ENCODE data around the gene SGCA. TPM values are rescaled to one million over a fixed set of nuclear protein-coding genes. Genes with fewer than 3 reads are reported as not detected.

SGCA gene
- total and polyA plus RNA-seq, 2 experiments from 2014 or later, result 0.19 TPM; not detected in 1

DNA sequence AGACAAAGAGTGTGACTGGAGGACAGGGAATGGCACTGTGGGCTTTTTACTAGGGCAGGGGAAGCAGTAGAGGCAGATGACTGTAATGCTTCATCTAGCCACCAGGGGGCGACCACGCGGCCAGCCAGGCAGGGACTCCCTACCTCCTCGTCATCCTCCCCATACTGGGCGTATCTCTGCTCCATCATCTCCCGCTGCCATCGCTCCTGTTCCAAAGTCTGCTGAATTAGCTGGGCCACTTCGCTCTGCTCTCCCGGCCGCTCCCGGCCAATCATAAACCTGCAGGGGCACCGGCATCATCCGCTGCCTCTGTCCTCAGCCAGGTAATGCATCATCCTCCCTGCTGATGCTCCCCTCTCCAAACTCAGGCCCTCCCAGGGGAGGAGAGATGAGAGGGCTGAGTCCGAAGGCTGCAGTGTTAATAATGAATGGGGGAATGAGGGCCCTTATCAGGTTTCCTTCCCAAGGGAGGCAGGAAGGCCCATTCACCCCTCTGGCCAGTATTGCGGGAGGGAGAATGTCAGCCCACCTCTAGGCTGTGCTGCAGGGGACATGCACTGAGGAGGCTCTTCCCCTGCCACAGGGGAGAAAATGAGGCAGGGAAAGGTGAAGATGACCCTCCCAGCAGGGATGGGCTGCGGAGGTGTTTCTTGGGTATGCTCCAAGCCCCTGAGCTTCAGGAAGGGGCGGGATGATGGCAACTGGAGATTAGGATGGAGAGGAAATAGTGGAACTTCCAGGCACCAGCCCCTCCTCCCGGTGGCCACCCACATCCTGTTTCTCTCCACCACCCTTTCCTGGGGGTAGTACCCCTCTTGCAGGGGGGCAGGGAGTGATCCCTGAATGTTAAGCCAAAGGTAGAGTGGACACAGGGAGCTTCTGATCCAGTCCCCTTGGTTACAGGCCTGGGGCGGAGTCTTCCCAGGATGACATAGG, 25.6 kb upstream of the SGCA start (continued):
- TF ChIP-seq, protein P1, sequence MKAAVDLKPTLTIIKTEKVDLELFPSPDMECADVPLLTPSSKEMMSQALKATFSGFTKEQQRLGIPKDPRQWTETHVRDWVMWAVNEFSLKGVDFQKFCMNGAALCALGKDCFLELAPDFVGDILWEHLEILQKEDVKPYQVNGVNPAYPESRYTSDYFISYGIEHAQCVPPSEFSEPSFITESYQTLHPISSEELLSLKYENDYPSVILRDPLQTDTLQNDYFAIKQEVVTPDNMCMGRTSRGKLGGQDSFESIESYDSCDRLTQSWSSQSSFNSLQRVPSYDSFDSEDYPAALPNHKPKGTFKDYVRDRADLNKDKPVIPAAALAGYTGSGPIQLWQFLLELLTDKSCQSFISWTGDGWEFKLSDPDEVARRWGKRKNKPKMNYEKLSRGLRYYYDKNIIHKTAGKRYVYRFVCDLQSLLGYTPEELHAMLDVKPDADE (IDR thresholded peaks at IDR 0.05), result peak; percentile 29; the same call in 1 of the 2 replicates
- no peak for TF ChIP-seq POLR2AphosphoS5 (IDR thresholded peaks at IDR 0.05; ENCODE audit: low read depth)
- TF ChIP-seq, protein P2, sequence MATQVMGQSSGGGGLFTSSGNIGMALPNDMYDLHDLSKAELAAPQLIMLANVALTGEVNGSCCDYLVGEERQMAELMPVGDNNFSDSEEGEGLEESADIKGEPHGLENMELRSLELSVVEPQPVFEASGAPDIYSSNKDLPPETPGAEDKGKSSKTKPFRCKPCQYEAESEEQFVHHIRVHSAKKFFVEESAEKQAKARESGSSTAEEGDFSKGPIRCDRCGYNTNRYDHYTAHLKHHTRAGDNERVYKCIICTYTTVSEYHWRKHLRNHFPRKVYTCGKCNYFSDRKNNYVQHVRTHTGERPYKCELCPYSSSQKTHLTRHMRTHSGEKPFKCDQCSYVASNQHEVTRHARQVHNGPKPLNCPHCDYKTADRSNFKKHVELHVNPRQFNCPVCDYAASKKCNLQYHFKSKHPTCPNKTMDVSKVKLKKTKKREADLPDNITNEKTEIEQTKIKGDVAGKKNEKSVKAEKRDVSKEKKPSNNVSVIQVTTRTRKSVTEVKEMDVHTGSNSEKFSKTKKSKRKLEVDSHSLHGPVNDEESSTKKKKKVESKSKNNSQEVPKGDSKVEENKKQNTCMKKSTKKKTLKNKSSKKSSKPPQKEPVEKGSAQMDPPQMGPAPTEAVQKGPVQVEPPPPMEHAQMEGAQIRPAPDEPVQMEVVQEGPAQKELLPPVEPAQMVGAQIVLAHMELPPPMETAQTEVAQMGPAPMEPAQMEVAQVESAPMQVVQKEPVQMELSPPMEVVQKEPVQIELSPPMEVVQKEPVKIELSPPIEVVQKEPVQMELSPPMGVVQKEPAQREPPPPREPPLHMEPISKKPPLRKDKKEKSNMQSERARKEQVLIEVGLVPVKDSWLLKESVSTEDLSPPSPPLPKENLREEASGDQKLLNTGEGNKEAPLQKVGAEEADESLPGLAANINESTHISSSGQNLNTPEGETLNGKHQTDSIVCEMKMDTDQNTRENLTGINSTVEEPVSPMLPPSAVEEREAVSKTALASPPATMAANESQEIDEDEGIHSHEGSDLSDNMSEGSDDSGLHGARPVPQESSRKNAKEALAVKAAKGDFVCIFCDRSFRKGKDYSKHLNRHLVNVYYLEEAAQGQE (IDR thresholded peaks at IDR 0.05; ENCODE audit: unreplicated experiment), result no peak

DNA sequence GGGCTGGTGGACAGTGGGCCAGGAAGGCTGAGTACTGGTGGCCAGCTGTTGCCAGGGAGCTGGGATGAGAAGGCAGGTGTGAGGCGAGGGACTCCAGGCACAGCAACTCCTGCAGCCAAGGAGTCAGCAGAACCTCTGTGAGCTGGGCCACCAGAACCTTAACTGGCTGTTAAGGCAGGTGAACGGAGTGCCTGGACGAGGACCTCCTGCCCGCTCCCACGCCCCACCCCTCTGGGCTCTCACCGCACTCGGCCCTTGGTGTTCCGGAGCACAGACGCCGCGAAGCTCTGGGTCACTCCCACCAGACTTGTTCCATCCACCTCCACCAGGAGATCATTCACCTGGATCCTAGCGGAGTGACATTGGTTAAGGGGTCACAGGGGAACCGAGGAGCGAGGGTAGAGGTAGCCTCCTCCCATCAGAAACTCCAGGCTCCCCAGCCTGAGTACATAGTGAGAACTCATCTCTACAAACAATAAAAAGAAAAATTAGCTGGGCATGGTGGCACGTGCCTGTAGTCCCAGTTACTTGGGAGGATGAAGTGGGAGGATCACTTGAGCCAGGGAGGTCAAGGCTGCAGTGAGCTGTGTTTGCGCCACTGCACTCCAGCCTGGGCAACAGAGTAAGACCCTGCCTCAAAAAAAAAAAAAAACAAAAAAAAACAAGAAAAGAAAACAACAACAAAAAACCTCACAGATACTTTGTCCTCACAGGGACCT, 24.6 kb upstream of the SGCA start:
- Histone ChIP-seq H3K4me3 (no peak overlapping the region), H3K4me2 (no peak overlapping the region), H3F3A (replicated peaks; ENCODE audit: low read depth) (no peaks in the 10 kb centered on the region), H4K20me1 (replicated peaks; ENCODE audit: insufficient read depth) (no peaks in the 10 kb centered on the region), H2AFZ (no peak overlapping the region), H3K79me2 (replicated peaks; ENCODE audit: insufficient read depth) (no peaks in the 10 kb centered on the region), H3K9me2 (ENCODE audit: insufficient read depth) (no peaks in the 10 kb centered on the region), H3K36me3 (ENCODE audit: insufficient read depth) (no peaks in the 10 kb centered on the region; the same call in 1 of the 2 replicates), H3K27me3 (ENCODE audit: insufficient read depth) (no peaks in the 10 kb centered on the region), H3K4me1 (ENCODE audit: insufficient read depth) (peaks cover 5% of the 10 kb centered on the region), H3K27ac (ENCODE audit: low read depth) (no peak overlapping the region)
- H3K4me1 Mint-ChIP-seq, result peaks cover 19% of the 10 kb centered on the region
- no peaks in the 10 kb centered on the region for H3K9me3 Mint-ChIP-seq
- peaks cover 25% of the 10 kb centered on the region for H3K27me3 Mint-ChIP-seq (ENCODE audit: insufficient read depth, low read depth, poor library complexity)
- no peak overlapping the region for H3K4me3 Mint-ChIP-seq
- ATAC-seq (no peak), DNase-seq (ENCODE audit: low spot score) (no peak)
- H3K36me3 Mint-ChIP-seq (ENCODE audit: low read depth), result peaks cover 53% of the 10 kb centered on the region
- H3K27ac Mint-ChIP-seq, result no peak overlapping the region
- TF ChIP-seq ZNF114 (CRISPR knock-in tag; IDR thresholded peaks at IDR 0.05) (no peak), JUNB (IDR thresholded peaks at IDR 0.05; ENCODE audit: unreplicated experiment) (no peak)
- TF ChIP-seq, protein P3, sequence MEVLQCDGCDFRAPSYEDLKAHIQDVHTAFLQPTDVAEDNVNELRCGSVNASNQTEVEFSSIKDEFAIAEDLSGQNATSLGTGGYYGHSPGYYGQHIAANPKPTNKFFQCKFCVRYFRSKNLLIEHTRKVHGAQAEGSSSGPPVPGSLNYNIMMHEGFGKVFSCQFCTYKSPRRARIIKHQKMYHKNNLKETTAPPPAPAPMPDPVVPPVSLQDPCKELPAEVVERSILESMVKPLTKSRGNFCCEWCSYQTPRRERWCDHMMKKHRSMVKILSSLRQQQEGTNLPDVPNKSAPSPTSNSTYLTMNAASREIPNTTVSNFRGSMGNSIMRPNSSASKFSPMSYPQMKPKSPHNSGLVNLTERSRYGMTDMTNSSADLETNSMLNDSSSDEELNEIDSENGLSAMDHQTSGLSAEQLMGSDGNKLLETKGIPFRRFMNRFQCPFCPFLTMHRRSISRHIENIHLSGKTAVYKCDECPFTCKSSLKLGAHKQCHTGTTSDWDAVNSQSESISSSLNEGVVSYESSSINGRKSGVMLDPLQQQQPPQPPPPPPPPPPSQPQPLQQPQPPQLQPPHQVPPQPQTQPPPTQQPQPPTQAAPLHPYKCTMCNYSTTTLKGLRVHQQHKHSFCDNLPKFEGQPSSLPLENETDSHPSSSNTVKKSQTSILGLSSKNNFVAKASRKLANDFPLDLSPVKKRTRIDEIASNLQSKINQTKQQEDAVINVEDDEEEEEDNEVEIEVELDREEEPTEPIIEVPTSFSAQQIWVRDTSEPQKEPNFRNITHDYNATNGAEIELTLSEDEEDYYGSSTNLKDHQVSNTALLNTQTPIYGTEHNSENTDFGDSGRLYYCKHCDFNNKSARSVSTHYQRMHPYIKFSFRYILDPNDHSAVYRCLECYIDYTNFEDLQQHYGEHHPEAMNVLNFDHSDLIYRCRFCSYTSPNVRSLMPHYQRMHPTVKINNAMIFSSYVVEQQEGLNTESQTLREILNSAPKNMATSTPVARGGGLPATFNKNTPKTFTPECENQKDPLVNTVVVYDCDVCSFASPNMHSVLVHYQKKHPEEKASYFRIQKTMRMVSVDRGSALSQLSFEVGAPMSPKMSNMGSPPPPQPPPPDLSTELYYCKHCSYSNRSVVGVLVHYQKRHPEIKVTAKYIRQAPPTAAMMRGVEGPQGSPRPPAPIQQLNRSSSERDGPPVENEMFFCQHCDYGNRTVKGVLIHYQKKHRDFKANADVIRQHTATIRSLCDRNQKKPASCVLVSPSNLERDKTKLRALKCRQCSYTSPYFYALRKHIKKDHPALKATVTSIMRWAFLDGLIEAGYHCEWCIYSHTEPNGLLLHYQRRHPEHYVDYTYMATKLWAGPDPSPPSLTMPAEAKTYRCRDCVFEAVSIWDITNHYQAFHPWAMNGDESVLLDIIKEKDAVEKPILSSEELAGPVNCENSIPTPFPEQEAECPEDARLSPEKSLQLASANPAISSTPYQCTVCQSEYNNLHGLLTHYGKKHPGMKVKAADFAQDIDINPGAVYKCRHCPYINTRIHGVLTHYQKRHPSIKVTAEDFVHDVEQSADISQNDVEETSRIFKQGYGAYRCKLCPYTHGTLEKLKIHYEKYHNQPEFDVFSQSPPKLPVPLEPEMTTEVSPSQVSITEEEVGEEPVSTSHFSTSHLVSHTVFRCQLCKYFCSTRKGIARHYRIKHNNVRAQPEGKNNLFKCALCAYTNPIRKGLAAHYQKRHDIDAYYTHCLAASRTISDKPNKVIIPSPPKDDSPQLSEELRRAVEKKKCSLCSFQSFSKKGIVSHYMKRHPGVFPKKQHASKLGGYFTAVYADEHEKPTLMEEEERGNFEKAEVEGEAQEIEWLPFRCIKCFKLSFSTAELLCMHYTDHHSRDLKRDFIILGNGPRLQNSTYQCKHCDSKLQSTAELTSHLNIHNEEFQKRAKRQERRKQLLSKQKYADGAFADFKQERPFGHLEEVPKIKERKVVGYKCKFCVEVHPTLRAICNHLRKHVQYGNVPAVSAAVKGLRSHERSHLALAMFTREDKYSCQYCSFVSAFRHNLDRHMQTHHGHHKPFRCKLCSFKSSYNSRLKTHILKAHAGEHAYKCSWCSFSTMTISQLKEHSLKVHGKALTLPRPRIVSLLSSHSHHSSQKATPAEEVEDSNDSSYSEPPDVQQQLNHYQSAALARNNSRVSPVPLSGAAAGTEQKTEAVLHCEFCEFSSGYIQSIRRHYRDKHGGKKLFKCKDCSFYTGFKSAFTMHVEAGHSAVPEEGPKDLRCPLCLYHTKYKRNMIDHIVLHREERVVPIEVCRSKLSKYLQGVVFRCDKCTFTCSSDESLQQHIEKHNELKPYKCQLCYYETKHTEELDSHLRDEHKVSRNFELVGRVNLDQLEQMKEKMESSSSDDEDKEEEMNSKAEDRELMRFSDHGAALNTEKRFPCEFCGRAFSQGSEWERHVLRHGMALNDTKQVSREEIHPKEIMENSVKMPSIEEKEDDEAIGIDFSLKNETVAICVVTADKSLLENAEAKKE (CRISPR knock-in tag; IDR thresholded peaks at IDR 0.05), result no peak
- TF ChIP-seq, protein P1 (IDR thresholded peaks at IDR 0.05), result no peak

Measured in GM23338 (cell line).